Chondrocyte (in vitro differentiated cells): ENCODE measurements around the gene SPEM1. TPM values are rescaled to one million over a fixed set of nuclear protein-coding genes. Genes with fewer than 3 reads are reported as not detected.

Source experiments
- DNase-seq: peaks from one replicate; pipeline ENCODE4 v3.0.0; 2021; ENCODE audit warnings: mixed read lengths, low spot score
- H3K27ac Mint-ChIP-seq: one replicate; pipeline ENCODE4 v1.8.0; 2021; ENCODE audit warnings: mild to moderate bottlenecking, moderate library complexity, mixed read lengths; ENCODE audit not compliant: unreplicated experiment
- H3K27me3 Mint-ChIP-seq: 2 replicates; pipeline ENCODE4 v1.8.0; 2021; ENCODE audit warnings: low read depth, mixed read lengths
- H3K36me3 Mint-ChIP-seq: 2 replicates; pipeline ENCODE4 v1.8.0; 2021; ENCODE audit warnings: low read depth, mixed read lengths
- H3K4me1 Mint-ChIP-seq: 2 replicates; pipeline ENCODE4 v1.8.0; 2021; ENCODE audit warnings: low read depth, mild to moderate bottlenecking, mixed read lengths
- H3K4me3 Mint-ChIP-seq: one replicate; pipeline ENCODE4 v1.8.0; 2021; ENCODE audit warnings: mild to moderate bottlenecking, moderate library complexity, mixed read lengths; ENCODE audit not compliant: unreplicated experiment
- H3K9me3 Mint-ChIP-seq: 2 replicates; pipeline ENCODE4 v1.8.0; 2021; ENCODE audit warnings: low read depth, mixed read lengths
- CTCF ChIP-seq: fragments of 200-600 bp; sonication (generic); IDR thresholded peaks from 2 replicates; pipeline ENCODE4 v1.5.0; 2021; ENCODE audit warnings: antibody characterized with exemption, mild to moderate bottlenecking, moderate library complexity
- total RNA-seq: library from RNA; stranded (reverse); gene quantifications from 3 replicates; pipeline ENCODE4 v1.2.1, GENCODE V29; 2021

Gene SPEM1
- total RNA-seq, 1 donor from 2014 or later = not detected

DNA sequence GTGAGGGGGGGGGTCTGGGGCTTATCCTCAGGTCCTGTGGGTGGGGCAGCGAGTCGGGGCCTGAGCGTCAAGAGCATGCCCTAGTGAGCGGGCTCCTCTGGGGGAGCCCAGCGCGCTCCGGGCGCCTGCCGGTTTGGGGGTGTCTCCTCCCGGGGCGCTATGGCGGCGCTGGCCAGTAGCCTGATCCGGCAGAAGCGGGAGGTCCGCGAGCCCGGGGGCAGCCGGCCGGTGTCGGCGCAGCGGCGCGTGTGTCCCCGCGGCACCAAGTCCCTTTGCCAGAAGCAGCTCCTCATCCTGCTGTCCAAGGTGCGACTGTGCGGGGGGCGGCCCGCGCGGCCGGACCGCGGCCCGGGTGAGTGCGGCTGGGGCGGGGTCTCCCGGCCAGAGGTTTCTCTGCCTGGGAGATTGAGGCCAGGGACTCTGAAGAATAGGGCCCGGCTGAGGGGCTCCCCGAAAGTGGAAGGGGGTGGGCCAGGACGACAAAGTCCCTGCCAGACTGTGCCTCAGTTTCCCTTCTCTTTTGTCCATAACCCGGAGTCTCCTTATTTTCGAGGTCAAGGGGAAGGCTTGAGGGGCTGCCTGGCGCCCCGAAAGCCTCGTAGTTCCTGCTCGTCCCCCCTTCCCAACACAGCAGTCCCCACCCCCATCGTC, 19.5 kb downstream of the SPEM1 start, which contains the start of gene FGF11:
FGF11 (plus strand) TSS at position 51 of the 651 bp plus-strand sequence; CDS start at position 160, 109 bp downstream.
- no peaks in the 10 kb centered on the region for H3K36me3 Mint-ChIP-seq
- no peak for DNase-seq
- no peaks in the 10 kb centered on the region for H3K9me3 Mint-ChIP-seq
- no peak for TF ChIP-seq CTCF
- peaks cover 65% of the 10 kb centered on the region for H3K4me1 Mint-ChIP-seq
- peak within 1 kb of the TSS; percentile 87 for H3K4me3 Mint-ChIP-seq
- peak within 1 kb of the TSS; percentile 59 for H3K27ac Mint-ChIP-seq
- no peaks in the 10 kb centered on the region for H3K27me3 Mint-ChIP-seq

GRCh38 chr17:7440113-7440833, 20.1 kb downstream of the SPEM1 start:
- Mint-ChIP-seq H3K27ac (peak overlapping the region; percentile 59), H3K9me3 (no peaks in the 10 kb centered on the region), H3K4me1 (peaks cover 68% of the 10 kb centered on the region), H3K36me3 (no peaks in the 10 kb centered on the region), H3K27me3 (no peaks in the 10 kb centered on the region), H3K4me3 (peak overlapping the region; percentile 84)
- DNase-seq = no peak
- TF ChIP-seq CTCF = no peak

- Mint-ChIP-seq H3K27ac (peak overlapping the region; percentile 59), H3K4me3 (peak overlapping the region; percentile 84), H3K36me3 (no peaks in the 10 kb centered on the region), H3K4me1 (peaks cover 70% of the 10 kb centered on the region), H3K9me3 (no peaks in the 10 kb centered on the region), H3K27me3 (no peaks in the 10 kb centered on the region)
- no peak for DNase-seq
- peak; percentile 31 for TF ChIP-seq CTCF
Observed at GRCh38 chr17:7440834-7441195, 20.7 kb downstream of the SPEM1 start.

- H3K36me3 Mint-ChIP-seq = no peaks in the 10 kb centered on the region
Observed at GRCh38 chr17:7441266-7441665, 21.1 kb downstream of the SPEM1 start.

More at GRCh38 chr17:7441266-7441665, 21.1 kb downstream of the SPEM1 start:
- DNase-seq = no peak
- H3K4me1 Mint-ChIP-seq = peaks cover 68% of the 10 kb centered on the region
- no peaks in the 10 kb centered on the region for H3K9me3 Mint-ChIP-seq
- H3K27ac Mint-ChIP-seq = peak overlapping the region; percentile 22
- H3K4me3 Mint-ChIP-seq = no peak overlapping the region
- no peak for TF ChIP-seq CTCF
- no peaks in the 10 kb centered on the region for H3K27me3 Mint-ChIP-seq
